Measurements from ENCODE around the gene DDX3X. TPM values are rescaled to one million over a fixed set of nuclear protein-coding genes. Genes with fewer than 3 reads are reported as not detected.

DDX3X gene
- total and polyA plus RNA-seq, 10 of the 15 experiments (the other 5 are each of a cell fraction or from before 2014, with no cell fraction given), result 52.0 to 283 (median 172) TPM

DNA sequence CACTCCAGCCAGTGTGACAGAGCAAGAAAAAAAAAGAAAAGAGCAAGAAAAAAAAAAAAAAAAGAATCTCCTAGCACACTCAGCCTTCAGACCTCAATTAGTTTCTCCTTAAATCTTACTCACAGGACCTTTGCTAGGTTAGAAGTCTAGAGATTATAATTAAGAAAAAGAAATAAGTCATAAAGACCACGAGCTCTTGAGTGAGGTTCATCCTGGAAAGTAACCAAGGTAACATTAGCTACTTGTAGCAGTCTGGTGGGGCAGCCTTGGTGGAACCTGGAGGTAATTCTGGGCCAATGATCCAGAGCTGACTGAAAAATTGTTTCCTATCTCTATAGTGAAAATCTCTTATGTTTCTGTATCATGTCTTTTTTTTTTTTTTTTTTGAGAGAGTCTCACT, 21.2 kb upstream of the DDX3X start:
- SMC1A ChIA-PET (ENCODE audit: uncharacterized antibody, unreplicated experiment), result no interaction called here
- H4K20me1 ChIP-seq (ENCODE audit: control insufficient read depth, insufficient read depth), result no peaks in the 10 kb centered on the region
- CTCF ChIA-PET, result interaction anchor here (1.1 kb wide), 1 partner anchor 133 kb away, joined by 3 read pairs; no protein-coding TSS in a partner anchor
- no peaks in the 10 kb centered on the region for H3K79me2 ChIP-seq (ENCODE audit: control insufficient read depth, insufficient read depth, low read length)
- peaks cover 3% of the 10 kb centered on the region; the same call in 1 of the 2 replicates for H3K4me1 ChIP-seq (ENCODE audit: control insufficient read depth, insufficient read depth, low read length)
- no peak for ATAC-seq
- no peak for FAIRE-seq
- no peak for DNase-seq (ENCODE audit: low read depth, low spot score)
- TF ChIP-seq, protein P1, sequence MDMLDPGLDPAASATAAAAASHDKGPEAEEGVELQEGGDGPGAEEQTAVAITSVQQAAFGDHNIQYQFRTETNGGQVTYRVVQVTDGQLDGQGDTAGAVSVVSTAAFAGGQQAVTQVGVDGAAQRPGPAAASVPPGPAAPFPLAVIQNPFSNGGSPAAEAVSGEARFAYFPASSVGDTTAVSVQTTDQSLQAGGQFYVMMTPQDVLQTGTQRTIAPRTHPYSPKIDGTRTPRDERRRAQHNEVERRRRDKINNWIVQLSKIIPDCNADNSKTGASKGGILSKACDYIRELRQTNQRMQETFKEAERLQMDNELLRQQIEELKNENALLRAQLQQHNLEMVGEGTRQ (IDR thresholded peaks at IDR 0.05; ENCODE audit: borderline replicate concordance, low read depth, low read length), result no peak
- TF ChIP-seq TAF1 (IDR thresholded peaks at IDR 0.05; ENCODE audit: borderline replicate concordance, low read depth, low read length) (no peak), HDGF (IDR thresholded peaks at IDR 0.05) (no peak), MEF2A (IDR thresholded peaks at IDR 0.05; ENCODE audit: insufficient read depth, low read depth, low read length) (no peak), CTCF (IDR thresholded peaks at IDR 0.05 in 2 of 3, conservative IDR thresholded peaks at IDR 0.05 in 1 of 3; ENCODE audit: control insufficient read depth in 2 of 3, extremely low read depth in 1 of 3, insufficient read depth in 1 of 3, low read depth in 3 of 3, low read length in 3 of 3) (no peak), EZH2 (IDR thresholded peaks at IDR 0.05; ENCODE audit: borderline replicate concordance, control insufficient read depth, low read depth, low read length) (no peak), BMI1 (IDR thresholded peaks at IDR 0.05; ENCODE audit: borderline replicate concordance) (no peak), ZNF274 (IDR thresholded peaks at IDR 0.05; ENCODE audit: insufficient read depth, insufficient read length) (no peak), IKZF2 (IDR thresholded peaks at IDR 0.05) (no peak), IKZF1 (conservative IDR thresholded peaks at IDR 0.05) (no peak), NR2F1 (conservative IDR thresholded peaks at IDR 0.05) (no peak), PAX5 (IDR thresholded peaks at IDR 0.05; ENCODE audit: borderline replicate concordance, low read depth, low read length) (no peak)
- POLR2A ChIA-PET, result interaction anchor here (0.6 kb wide), 1 partner anchor 232 kb away, joined by 4 read pairs; no protein-coding TSS in a partner anchor
- 5% methylated on average over 1 of the region's 1 CpG for WGBS (ENCODE audit: insufficient coverage, insufficient replicate concordance, low lambda C conversion rate, missing lambda C conversion rate)
- H3K9ac ChIP-seq (ENCODE audit: control insufficient read depth, insufficient read depth, low read length), result no peak overlapping the region
- BruUV-seq (replicated peaks), result no TSS peak
- intact Hi-C loops (cut with micrococcal nuclease; ENCODE audit: unreplicated experiment), result no loop called here
- H3K4me3 ChIP-seq, result no peak overlapping the region
- H3K27ac ChIP-seq (ENCODE audit: control insufficient read depth, insufficient read depth), result no peak overlapping the region
- RAD21 ChIA-PET (ENCODE audit: unreplicated experiment), result no interaction called here
- H3K4me2 ChIP-seq (ENCODE audit: control insufficient read depth, insufficient read depth), result no peak overlapping the region
- no peaks in the 10 kb centered on the region for H3K9me3 ChIP-seq (replicated peaks; ENCODE audit: control insufficient read depth, insufficient read depth, low read length)
- in situ Hi-C loops (cut with MboI), result no loop called here
- no peaks in the 10 kb centered on the region for H3K36me3 ChIP-seq (ENCODE audit: control insufficient read depth in 2 of 2, insufficient read depth in 2 of 2, low read length in 1 of 2)
- H2AFZ ChIP-seq (ENCODE audit: control insufficient read depth, low read depth, low read length), result no peak overlapping the region
- H3K27me3 ChIP-seq (replicated peaks in 1 of 2; ENCODE audit: control insufficient read depth in 2 of 2, insufficient read depth in 2 of 2, low read length in 1 of 2), result no peaks in the 10 kb centered on the region; a peak in 1 of 4 replicates

Measured in GM12878 (cell line).